HEK293 (cell line): ENCODE results near the gene FRY.

Experiments used
- CTCF ChIA-PET: fragments of 350-600 bp; formaldehyde crosslinking; extraction: SDS; loops from one replicate; lab custom pipeline; 2021; ENCODE audit warnings: antibody characterized with exemption; lab: Yijun Ruan, JAX
- POLR2A ChIA-PET: fragments of 300-600 bp; formaldehyde crosslinking; extraction: SDS; loops from one replicate; lab custom pipeline; 2020; ENCODE audit warnings: antibody characterized with exemption, inconsistent platforms; lab: Yijun Ruan, JAX
- H3K27ac ChIP-seq: fragments of 200-500 bp; sonication (Bioruptor generic); 2 replicates; pipeline ENCODE4 v1.5.1; 2014; ENCODE audit warnings: low read depth, low read length, control low read depth, inconsistent platforms; ENCODE audit errors: extremely low read depth
- H3K36me3 ChIP-seq, 2 experiments: fragments of 200-500 bp in 1 of 2; sonication (Bioruptor generic) in 1 of 2; 1 replicate in 1 of 2; 2 replicates in 1 of 2; pipeline ENCODE4 v1.5.1; 2014 to 2017; ENCODE audit warnings: inconsistent platforms in 2 of 2, low read length in 2 of 2; ENCODE audit not compliant: control insufficient read depth in 2 of 2, insufficient read depth in 1 of 2
- H3K4me1 ChIP-seq: fragments of 200-500 bp; sonication (Bioruptor generic); 2 replicates; pipeline ENCODE4 v1.5.1; 2014; ENCODE audit warnings: mild to moderate bottlenecking, low read length, inconsistent platforms; ENCODE audit not compliant: control insufficient read depth, insufficient read depth
- H3K4me3 ChIP-seq: 2 replicates; pipeline ENCODE4 v1.5.1; 2011; ENCODE audit warnings: low read depth, mild to moderate bottlenecking, control low read depth, low read length, moderate library complexity
- H3K9me3 ChIP-seq: fragments of 200-500 bp; sonication (Bioruptor generic); 2 replicates; pipeline ENCODE4 v1.5.1; 2014; ENCODE audit warnings: low read depth, low read length, inconsistent platforms; ENCODE audit not compliant: control insufficient read depth, insufficient read depth
- GFI1B ChIP-seq: fragments of 450-650 bp; formaldehyde crosslinking; IDR thresholded peaks from 2 replicates; pipeline ENCODE4 v1.5.1; 2016; ENCODE audit warnings: missing biosample characterization, missing genetic modification characterization
- GLIS2 ChIP-seq: fragments of 450-650 bp; formaldehyde crosslinking; IDR thresholded peaks from 2 replicates; pipeline ENCODE4 v1.5.1; 2016; ENCODE audit warnings: missing biosample characterization, missing genetic modification characterization
- HOXC10 ChIP-seq: sonication (generic); formaldehyde crosslinking; IDR thresholded peaks from 2 replicates; pipeline ENCODE4 v1.8.1; 2023; ENCODE audit warnings: mild to moderate bottlenecking, missing genetic modification reagents
- RBAK ChIP-seq: fragments of 450-650 bp; formaldehyde crosslinking; IDR thresholded peaks from 2 replicates; pipeline ENCODE4 v1.5.1; 2016; ENCODE audit warnings: missing biosample characterization, missing genetic modification characterization
- ZBTB1 ChIP-seq: fragments of 450-650 bp; formaldehyde crosslinking; IDR thresholded peaks from 2 replicates; pipeline ENCODE4 v1.5.1; 2016; ENCODE audit warnings: missing biosample characterization, missing genetic modification characterization
- ZBTB20 ChIP-seq: fragments of 450-650 bp; formaldehyde crosslinking; IDR thresholded peaks from 2 replicates; pipeline ENCODE4 v1.5.1; 2016; ENCODE audit warnings: missing biosample characterization, missing genetic modification characterization
- ZNF138 ChIP-seq: fragments of 450-650 bp; formaldehyde crosslinking; IDR thresholded peaks from 2 replicates; pipeline ENCODE4 v1.5.1; 2016; ENCODE audit warnings: missing biosample characterization, missing genetic modification characterization, borderline replicate concordance
- ZNF146 ChIP-seq: fragments of 450-650 bp; formaldehyde crosslinking; IDR thresholded peaks from 2 replicates; pipeline ENCODE4 v1.5.1; 2016; ENCODE audit warnings: missing biosample characterization, missing genetic modification characterization
- ZNF19 ChIP-seq: fragments of 450-650 bp; formaldehyde crosslinking; IDR thresholded peaks from 2 replicates; pipeline ENCODE4; 2016; ENCODE audit warnings: missing biosample characterization, missing genetic modification characterization, low read depth
- ZNF211 ChIP-seq: fragments of 450-650 bp; formaldehyde crosslinking; IDR thresholded peaks from 2 replicates; pipeline ENCODE4 v1.5.1; 2016; ENCODE audit warnings: low read depth, missing biosample characterization, missing genetic modification characterization
- ZNF350 ChIP-seq: fragments of 450-650 bp; formaldehyde crosslinking; IDR thresholded peaks from 2 replicates; pipeline ENCODE4 v1.5.0; 2017; ENCODE audit warnings: missing biosample characterization, mild to moderate bottlenecking, missing genetic modification characterization
- ZNF354C ChIP-seq: fragments of 450-650 bp; formaldehyde crosslinking; IDR thresholded peaks from 2 replicates; pipeline ENCODE4 v1.5.1; 2016; ENCODE audit warnings: missing biosample characterization, missing genetic modification characterization, low read depth, borderline replicate concordance
- ZNF433 ChIP-seq: fragments of 450-650 bp; formaldehyde crosslinking; IDR thresholded peaks from 2 replicates; pipeline ENCODE4 v1.5.1; 2016; ENCODE audit warnings: missing biosample characterization, missing genetic modification characterization, low read depth
- ZNF555 ChIP-seq: fragments of 450-650 bp; formaldehyde crosslinking; conservative IDR thresholded peaks from 2 replicates; pipeline ENCODE4 v1.5.1; 2017; ENCODE audit warnings: missing biosample characterization, mild to moderate bottlenecking, missing genetic modification characterization, inconsistent platforms
- ZNF596 ChIP-seq: fragments of 450-650 bp; IDR thresholded peaks from 2 replicates; pipeline ENCODE4 v1.5.0; 2018; ENCODE audit warnings: missing biosample characterization, mild to moderate bottlenecking, missing genetic modification characterization, moderate library complexity
- ZNF768 ChIP-seq: fragments of 450-650 bp; formaldehyde crosslinking; IDR thresholded peaks from 2 replicates; pipeline ENCODE4 v1.5.1; 2018; ENCODE audit warnings: missing biosample characterization, mild to moderate bottlenecking, missing genetic modification characterization
- ZNF776 ChIP-seq: fragments of 450-650 bp; formaldehyde crosslinking; IDR thresholded peaks from 2 replicates; pipeline ENCODE4 v1.5.0; 2017; ENCODE audit warnings: missing biosample characterization, missing genetic modification characterization, borderline replicate concordance
- ZNF785 ChIP-seq: fragments of 450-650 bp; formaldehyde crosslinking; IDR thresholded peaks from 2 replicates; pipeline ENCODE4 v1.5.1; 2016; ENCODE audit warnings: missing biosample characterization, missing genetic modification characterization
- ZSCAN23 ChIP-seq: fragments of 450-650 bp; formaldehyde crosslinking; IDR thresholded peaks from 2 replicates; pipeline ENCODE4 v1.5.1; 2016; ENCODE audit warnings: missing biosample characterization, missing genetic modification characterization
- TF ChIP-seq, protein P1 (sequence below): fragments of 450-650 bp; formaldehyde crosslinking; IDR thresholded peaks from 2 replicates; pipeline ENCODE4 v1.5.1; 2016; ENCODE audit warnings: missing biosample characterization, missing genetic modification characterization
- TF ChIP-seq, protein P2 (sequence below): fragments of 450-650 bp; formaldehyde crosslinking; IDR thresholded peaks from 2 replicates; pipeline ENCODE4; 2016; ENCODE audit warnings: missing biosample characterization, missing genetic modification characterization
- TF ChIP-seq, protein P3 (sequence below): fragments of 450-650 bp; formaldehyde crosslinking; IDR thresholded peaks from 2 replicates; pipeline ENCODE4 v1.5.1; 2017; ENCODE audit warnings: missing biosample characterization, missing genetic modification characterization
- TF ChIP-seq, protein P4 (sequence below): fragments of 450-650 bp; formaldehyde crosslinking; IDR thresholded peaks from 2 replicates; pipeline ENCODE4 v1.5.1; 2016; ENCODE audit warnings: missing biosample characterization, missing genetic modification characterization
- TF ChIP-seq, protein P5 (sequence below): fragments of 450-650 bp; formaldehyde crosslinking; IDR thresholded peaks from 2 replicates; pipeline ENCODE4 v1.5.1; 2017; ENCODE audit warnings: missing biosample characterization, missing genetic modification characterization
- TF ChIP-seq, protein P6 (sequence below): fragments of 450-650 bp; formaldehyde crosslinking; IDR thresholded peaks from 2 replicates; pipeline ENCODE4 v1.5.1; 2016; ENCODE audit warnings: missing biosample characterization, missing genetic modification characterization

Gene FRY

DNA sequence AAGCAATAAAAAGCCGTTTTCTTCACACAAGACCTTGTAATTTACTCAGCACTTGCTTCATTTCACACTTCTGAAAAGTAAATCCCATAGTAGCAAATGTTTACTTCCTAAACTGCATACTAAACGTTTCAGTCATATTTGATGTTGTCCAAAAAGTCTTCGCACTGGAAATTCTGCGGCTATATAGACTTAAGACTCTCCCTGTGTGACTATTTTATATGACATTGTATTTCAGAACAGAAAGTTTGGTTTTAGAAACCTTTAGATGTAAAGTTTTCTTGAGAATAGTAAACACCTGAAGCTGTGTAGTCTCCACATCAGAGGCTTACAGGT is 254.0 kb downstream of the FRY start (continued):
- TF ChIP-seq ZNF433 (tag by site-specific recombination) (no peak), ZNF776 (tag by site-specific recombination) (no peak), ZNF785 (tag by site-specific recombination) (no peak)

DNA sequence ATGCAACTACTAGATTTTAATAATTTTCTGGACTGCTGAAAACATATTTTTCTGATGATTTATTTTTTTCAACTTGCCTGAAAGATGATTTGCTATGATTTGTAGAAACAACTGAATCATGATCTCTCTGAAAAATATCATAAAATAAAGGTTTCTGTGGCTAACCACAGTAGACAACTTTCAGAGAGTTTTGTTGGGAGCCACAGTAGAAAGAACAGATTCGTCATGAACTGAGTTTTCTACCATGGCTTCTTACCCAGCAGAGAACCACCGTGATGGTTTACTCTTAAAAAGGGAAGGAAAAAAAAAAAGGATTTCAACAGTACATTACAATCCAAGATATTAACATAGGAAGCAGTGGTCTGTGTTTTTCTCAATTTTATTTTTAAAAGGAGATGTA is 265.6 kb downstream of the FRY start:
- H3K9me3 ChIP-seq: no peaks in the 10 kb centered on the region
- H3K27ac ChIP-seq: no peak overlapping the region
- no peaks in the 10 kb centered on the region for H3K36me3 ChIP-seq
- ChIA-PET POLR2A (no interaction called here), CTCF (no interaction called here)
- H3K4me3 ChIP-seq: no peak overlapping the region
- TF ChIP-seq ZBTB20 (tag by site-specific recombination) (no peak), GFI1B (no peak), RBAK (tag by site-specific recombination) (no peak), ZNF211 (tag by site-specific recombination) (no peak), ZNF596 (no peak), ZNF354C (tag by site-specific recombination) (no peak), ZNF350 (tag by site-specific recombination) (no peak), ZNF19 (tag by site-specific recombination) (no peak), ZNF146 (no peak), GLIS2 (tag by site-specific recombination) (no peak), ZNF555 (tag by site-specific recombination) (no peak)
- TF ChIP-seq, protein P1, sequence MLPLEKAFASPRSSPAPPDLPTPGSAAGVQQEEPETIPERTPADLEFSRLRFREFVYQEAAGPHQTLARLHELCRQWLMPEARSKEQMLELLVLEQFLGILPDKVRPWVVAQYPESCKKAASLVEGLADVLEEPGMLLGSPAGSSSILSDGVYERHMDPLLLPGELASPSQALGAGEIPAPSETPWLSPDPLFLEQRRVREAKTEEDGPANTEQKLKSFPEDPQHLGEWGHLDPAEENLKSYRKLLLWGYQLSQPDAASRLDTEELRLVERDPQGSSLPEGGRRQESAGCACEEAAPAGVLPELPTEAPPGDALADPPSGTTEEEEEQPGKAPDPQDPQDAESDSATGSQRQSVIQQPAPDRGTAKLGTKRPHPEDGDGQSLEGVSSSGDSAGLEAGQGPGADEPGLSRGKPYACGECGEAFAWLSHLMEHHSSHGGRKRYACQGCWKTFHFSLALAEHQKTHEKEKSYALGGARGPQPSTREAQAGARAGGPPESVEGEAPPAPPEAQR: no peak
- TF ChIP-seq, protein P2, sequence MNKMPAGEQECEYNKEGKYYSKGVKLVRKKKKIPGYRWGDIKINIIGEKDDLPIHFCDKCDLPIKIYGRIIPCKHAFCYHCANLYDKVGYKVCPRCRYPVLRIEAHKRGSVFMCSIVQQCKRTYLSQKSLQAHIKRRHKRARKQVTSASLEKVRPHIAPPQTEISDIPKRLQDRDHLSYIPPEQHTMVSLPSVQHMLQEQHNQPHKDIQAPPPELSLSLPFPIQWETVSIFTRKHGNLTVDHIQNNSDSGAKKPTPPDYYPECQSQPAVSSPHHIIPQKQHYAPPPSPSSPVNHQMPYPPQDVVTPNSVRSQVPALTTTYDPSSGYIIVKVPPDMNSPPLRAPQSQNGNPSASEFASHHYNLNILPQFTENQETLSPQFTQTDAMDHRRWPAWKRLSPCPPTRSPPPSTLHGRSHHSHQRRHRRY (tag by site-specific recombination): no peak
- TF ChIP-seq, protein P3, sequence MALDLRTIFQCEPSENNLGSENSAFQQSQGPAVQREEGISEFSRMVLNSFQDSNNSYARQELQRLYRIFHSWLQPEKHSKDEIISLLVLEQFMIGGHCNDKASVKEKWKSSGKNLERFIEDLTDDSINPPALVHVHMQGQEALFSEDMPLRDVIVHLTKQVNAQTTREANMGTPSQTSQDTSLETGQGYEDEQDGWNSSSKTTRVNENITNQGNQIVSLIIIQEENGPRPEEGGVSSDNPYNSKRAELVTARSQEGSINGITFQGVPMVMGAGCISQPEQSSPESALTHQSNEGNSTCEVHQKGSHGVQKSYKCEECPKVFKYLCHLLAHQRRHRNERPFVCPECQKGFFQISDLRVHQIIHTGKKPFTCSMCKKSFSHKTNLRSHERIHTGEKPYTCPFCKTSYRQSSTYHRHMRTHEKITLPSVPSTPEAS (tag by site-specific recombination): no peak
- TF ChIP-seq, protein P4, sequence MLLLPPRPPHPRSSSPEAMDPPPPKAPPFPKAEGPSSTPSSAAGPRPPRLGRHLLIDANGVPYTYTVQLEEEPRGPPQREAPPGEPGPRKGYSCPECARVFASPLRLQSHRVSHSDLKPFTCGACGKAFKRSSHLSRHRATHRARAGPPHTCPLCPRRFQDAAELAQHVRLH: no peak
- TF ChIP-seq, protein P5, sequence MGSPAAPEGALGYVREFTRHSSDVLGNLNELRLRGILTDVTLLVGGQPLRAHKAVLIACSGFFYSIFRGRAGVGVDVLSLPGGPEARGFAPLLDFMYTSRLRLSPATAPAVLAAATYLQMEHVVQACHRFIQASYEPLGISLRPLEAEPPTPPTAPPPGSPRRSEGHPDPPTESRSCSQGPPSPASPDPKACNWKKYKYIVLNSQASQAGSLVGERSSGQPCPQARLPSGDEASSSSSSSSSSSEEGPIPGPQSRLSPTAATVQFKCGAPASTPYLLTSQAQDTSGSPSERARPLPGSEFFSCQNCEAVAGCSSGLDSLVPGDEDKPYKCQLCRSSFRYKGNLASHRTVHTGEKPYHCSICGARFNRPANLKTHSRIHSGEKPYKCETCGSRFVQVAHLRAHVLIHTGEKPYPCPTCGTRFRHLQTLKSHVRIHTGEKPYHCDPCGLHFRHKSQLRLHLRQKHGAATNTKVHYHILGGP (tag by site-specific recombination): no peak
- H3K4me1 ChIP-seq: no peaks in the 10 kb centered on the region

DNA sequence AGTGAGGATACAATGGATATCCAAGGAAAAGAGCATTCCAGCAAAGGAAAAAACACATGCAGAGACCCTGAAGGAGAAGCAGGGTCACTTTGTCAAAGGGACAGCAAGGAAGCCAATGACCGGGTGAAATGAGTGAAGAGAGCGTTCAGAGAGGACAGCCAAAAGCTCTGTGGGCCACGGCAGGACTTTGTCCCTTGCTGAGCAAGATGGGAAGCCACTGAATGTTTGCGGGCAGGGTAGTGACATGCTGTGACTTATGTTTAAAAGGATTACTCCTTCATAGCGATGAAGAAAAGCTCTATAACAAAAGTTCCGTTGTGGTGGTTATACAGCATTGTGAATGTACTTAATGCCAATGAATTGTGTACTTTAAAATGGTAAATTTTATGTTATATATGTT is 267.1 kb downstream of the FRY start:
- Histone ChIP-seq H3K4me1 (no peaks in the 10 kb centered on the region), H3K27ac (no peak overlapping the region), H3K4me3 (no peak overlapping the region), H3K36me3 (no peaks in the 10 kb centered on the region), H3K9me3 (no peaks in the 10 kb centered on the region)
- POLR2A ChIA-PET: interaction anchor here (0.6 kb wide), 1 partner anchor 10 kb away, joined by 3 read pairs; no protein-coding TSS in a partner anchor
- CTCF ChIA-PET: interaction anchor here (1.0 kb wide), 1 partner anchor 10 kb away, joined by 5 read pairs; no protein-coding TSS in a partner anchor
- TF ChIP-seq HOXC10 (CRISPR knock-in tag) (no peak), ZSCAN23 (tag by site-specific recombination) (no peak), ZNF138 (no peak), ZNF768 (tag by site-specific recombination) (no peak), ZBTB1 (tag by site-specific recombination) (no peak)
- TF ChIP-seq, protein P5 (tag by site-specific recombination): no peak
- TF ChIP-seq, protein P6, sequence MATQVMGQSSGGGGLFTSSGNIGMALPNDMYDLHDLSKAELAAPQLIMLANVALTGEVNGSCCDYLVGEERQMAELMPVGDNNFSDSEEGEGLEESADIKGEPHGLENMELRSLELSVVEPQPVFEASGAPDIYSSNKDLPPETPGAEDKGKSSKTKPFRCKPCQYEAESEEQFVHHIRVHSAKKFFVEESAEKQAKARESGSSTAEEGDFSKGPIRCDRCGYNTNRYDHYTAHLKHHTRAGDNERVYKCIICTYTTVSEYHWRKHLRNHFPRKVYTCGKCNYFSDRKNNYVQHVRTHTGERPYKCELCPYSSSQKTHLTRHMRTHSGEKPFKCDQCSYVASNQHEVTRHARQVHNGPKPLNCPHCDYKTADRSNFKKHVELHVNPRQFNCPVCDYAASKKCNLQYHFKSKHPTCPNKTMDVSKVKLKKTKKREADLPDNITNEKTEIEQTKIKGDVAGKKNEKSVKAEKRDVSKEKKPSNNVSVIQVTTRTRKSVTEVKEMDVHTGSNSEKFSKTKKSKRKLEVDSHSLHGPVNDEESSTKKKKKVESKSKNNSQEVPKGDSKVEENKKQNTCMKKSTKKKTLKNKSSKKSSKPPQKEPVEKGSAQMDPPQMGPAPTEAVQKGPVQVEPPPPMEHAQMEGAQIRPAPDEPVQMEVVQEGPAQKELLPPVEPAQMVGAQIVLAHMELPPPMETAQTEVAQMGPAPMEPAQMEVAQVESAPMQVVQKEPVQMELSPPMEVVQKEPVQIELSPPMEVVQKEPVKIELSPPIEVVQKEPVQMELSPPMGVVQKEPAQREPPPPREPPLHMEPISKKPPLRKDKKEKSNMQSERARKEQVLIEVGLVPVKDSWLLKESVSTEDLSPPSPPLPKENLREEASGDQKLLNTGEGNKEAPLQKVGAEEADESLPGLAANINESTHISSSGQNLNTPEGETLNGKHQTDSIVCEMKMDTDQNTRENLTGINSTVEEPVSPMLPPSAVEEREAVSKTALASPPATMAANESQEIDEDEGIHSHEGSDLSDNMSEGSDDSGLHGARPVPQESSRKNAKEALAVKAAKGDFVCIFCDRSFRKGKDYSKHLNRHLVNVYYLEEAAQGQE (tag by site-specific recombination): no peak
